ENCODE results near the gene PDZD2. TPM values are rescaled to one million over a fixed set of nuclear protein-coding genes. Genes with fewer than 3 reads are reported as not detected.
"Not testable (repeated sequence)": the region's sequence is repeated elsewhere in the genome, so short reads cannot be mapped to it uniquely, and the experiment has no call there.

The PDZD2 gene
- total RNA-seq, 4 donors from 2014 or later: 10.2 to 15.0 (median 12.2) TPM

- Histone ChIP-seq H3K4me1 (peaks cover 0 to 3% (median 0%) of the 10 kb centered on the region in 4 donors), H3K36me3 (no peaks in the 10 kb centered on the region), H3K9me3 (no peaks in the 10 kb centered on the region), H3K27me3 (peaks cover 0 to 3% (median 0%) of the 10 kb centered on the region in 4 donors), H3K27ac (replicated peaks in 1 of 4) (no peak overlapping the region), H3K4me3 (no peak overlapping the region)
- TF ChIP-seq EP300 (IDR thresholded peaks at IDR 0.05) (no peak), POLR2AphosphoS5 (IDR thresholded peaks at IDR 0.05) (no peak)
- 70% methylated on average over 6 of the region's 6 CpGs for WGBS
- intact Hi-C loops (cut with DNase I): no loop called here
- DNase-seq (ENCODE audit: extremely low spot score): no peak
Observed at GRCh38 chr5:31682851-31683250, 43.9 kb downstream of the PDZD2 start.

- Histone ChIP-seq H3K36me3 (no peaks in the 10 kb centered on the region), H3K27me3 (no peaks in the 10 kb centered on the region), H3K4me1 (peaks cover 0 to 3% (median 0%) of the 10 kb centered on the region in 4 donors), H3K27ac (replicated peaks in 1 of 4) (no peak overlapping the region), H3K9me3 (no peaks in the 10 kb centered on the region), H3K4me3 (no peak overlapping the region)
- intact Hi-C loops (cut with DNase I): no loop called here
- 70% methylated on average over 6 of the region's 6 CpGs for WGBS
- no peak for DNase-seq (ENCODE audit: extremely low spot score)
- no peak for TF ChIP-seq POLR2A (IDR thresholded peaks at IDR 0.05; ENCODE audit: low read depth)
- no peak for TF ChIP-seq CTCF (IDR thresholded peaks at IDR 0.05)
- no peak for TF ChIP-seq EP300 (IDR thresholded peaks at IDR 0.05)
- TF ChIP-seq POLR2AphosphoS5 (IDR thresholded peaks at IDR 0.05): no peak
Observed at GRCh38 chr5:31688515-31689092, 49.7 kb downstream of the PDZD2 start.

DNA sequence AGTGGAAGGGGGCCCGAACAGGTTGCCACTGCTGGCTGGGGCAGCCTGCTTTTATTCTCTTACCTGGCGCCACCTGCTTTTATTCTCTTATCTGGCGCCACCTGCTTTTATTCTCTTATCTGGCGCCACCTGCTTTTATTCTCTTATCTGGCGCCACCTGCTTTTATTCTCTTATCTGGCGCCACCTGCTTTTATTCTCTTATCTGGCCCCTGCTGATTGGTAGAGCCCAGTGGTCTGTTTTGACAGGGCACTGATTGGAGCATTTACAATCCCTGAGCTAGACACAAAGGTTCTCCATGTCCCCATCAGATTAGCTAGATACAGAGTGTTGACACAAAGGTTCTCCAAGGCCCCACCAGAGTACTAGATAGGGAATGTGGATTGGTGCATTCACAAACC lies 52.5 kb downstream of the PDZD2 start:
- H3K4me1 ChIP-seq; H3K27me3 ChIP-seq; H3K27ac ChIP-seq (replicated peaks in 1 of 4); H3K36me3 ChIP-seq; intact Hi-C loops (cut with DNase I); DNase-seq (ENCODE audit: extremely low spot score); H3K9me3 ChIP-seq; H3K4me3 ChIP-seq: not testable (repeated sequence)
- WGBS: 95% methylated on average over 6 of the region's 6 CpGs

DNA sequence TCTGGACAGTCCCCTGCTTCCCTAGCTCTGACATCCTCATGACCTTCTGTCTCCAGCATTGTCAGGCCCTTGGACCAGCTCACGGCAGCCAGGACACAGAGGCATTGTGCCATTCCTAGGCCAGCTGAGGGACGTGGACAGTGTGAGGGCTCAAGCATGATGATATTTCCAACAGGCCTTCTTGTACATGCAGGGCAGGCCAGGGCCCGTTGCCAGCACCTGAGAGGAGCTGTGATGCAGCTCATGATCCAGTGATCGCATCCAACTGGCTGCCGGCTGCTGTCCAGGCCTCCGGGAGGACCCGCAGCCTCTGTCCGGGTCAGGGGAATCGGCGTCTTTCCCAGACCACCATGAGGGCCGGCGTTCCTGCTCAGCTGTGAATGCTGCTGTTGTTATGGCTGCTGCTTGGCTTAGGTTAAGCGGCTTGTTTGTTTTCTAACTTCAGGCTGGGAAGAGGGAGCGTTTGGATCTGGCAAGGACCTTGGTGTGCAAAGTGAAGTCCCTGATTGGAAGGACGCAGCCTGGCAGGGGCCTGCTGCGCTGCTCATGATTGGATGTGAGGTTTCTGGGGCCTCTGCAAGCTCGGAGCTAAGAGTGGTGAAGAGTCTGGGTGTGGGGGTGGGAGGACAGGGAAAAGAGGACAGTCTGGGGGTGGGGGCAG lies 53.8 kb downstream of the PDZD2 start:
- no peaks in the 10 kb centered on the region for H3K4me1 ChIP-seq
- no peaks in the 10 kb centered on the region for H3K27me3 ChIP-seq
- no peaks in the 10 kb centered on the region for H3K36me3 ChIP-seq
- DNase-seq (ENCODE audit: extremely low spot score): no peak
- intact Hi-C loops (cut with DNase I): no loop called here
- no peak overlapping the region for H3K4me3 ChIP-seq
- no peak overlapping the region for H3K27ac ChIP-seq (replicated peaks in 1 of 4)
- 67% methylated on average over 13 of the region's 17 CpGs for WGBS
- H3K9me3 ChIP-seq: no peaks in the 10 kb centered on the region
- TF ChIP-seq POLR2AphosphoS5 (IDR thresholded peaks at IDR 0.05) (no peak), POLR2A (IDR thresholded peaks at IDR 0.05; ENCODE audit: low read depth) (no peak), CTCF (IDR thresholded peaks at IDR 0.05) (no peak), EP300 (IDR thresholded peaks at IDR 0.05) (no peak)

GRCh38 chr5:31698673-31699072 lies 59.7 kb downstream of the PDZD2 start:
- H3K27me3 ChIP-seq: no peaks in the 10 kb centered on the region
- H3K4me1 ChIP-seq: peaks cover 0 to 4% (median 0%) of the 10 kb centered on the region in 4 donors
- H3K27ac ChIP-seq (replicated peaks in 1 of 4): no peak overlapping the region
- no peak for DNase-seq (ENCODE audit: extremely low spot score)
- no peaks in the 10 kb centered on the region for H3K36me3 ChIP-seq
- H3K9me3 ChIP-seq: no peaks in the 10 kb centered on the region
- no peak for TF ChIP-seq POLR2A (IDR thresholded peaks at IDR 0.05; ENCODE audit: low read depth)
- TF ChIP-seq EP300 (IDR thresholded peaks at IDR 0.05): no peak
- TF ChIP-seq POLR2AphosphoS5 (IDR thresholded peaks at IDR 0.05): no peak
- 89% methylated on average over 7 of the region's 7 CpGs for WGBS
- intact Hi-C loops (cut with DNase I): no loop called here
- no peak overlapping the region for H3K4me3 ChIP-seq

GRCh38 chr5:31701642-31702299 lies 62.8 kb downstream of the PDZD2 start:
- WGBS: 69% methylated on average over 11 of the region's 11 CpGs
- no peaks in the 10 kb centered on the region for H3K36me3 ChIP-seq
- TF ChIP-seq POLR2AphosphoS5 (IDR thresholded peaks at IDR 0.05) (no peak), EP300 (IDR thresholded peaks at IDR 0.05) (no peak), CTCF (IDR thresholded peaks at IDR 0.05) (no peak), POLR2A (IDR thresholded peaks at IDR 0.05; ENCODE audit: low read depth) (no peak)
- no peak for DNase-seq (ENCODE audit: extremely low spot score)
- intact Hi-C loops (cut with DNase I): no loop called here
- no peaks in the 10 kb centered on the region for H3K27me3 ChIP-seq
- H3K4me1 ChIP-seq: peaks cover 0 to 4% (median 0%) of the 10 kb centered on the region in 4 donors
- no peaks in the 10 kb centered on the region for H3K9me3 ChIP-seq
- H3K27ac ChIP-seq (replicated peaks in 1 of 4): no peak overlapping the region
- H3K4me3 ChIP-seq: no peak overlapping the region

Data from esophagus muscularis mucosa (tissue), 4 donors.